Peyer's patch (tissue), 4 donors: ENCODE data around the gene PAX2. TPM values are rescaled to one million over a fixed set of nuclear protein-coding genes. Genes with fewer than 3 reads are reported as not detected.
A peak's percentile ranks its signal among the peaks of the same experiment; 100 is the strongest.

ENCODE experiments used
- DNase-seq, 3 donors: peaks; one replicate each; pipeline ENCODE4 v3.0.0-alpha.2; 2017 to 2019
- H3K27ac ChIP-seq, 4 donors: fragments of 200-600 bp; sonication (generic); one replicate each; pipeline ENCODE4 v1.5.1; 2016 to 2019
- H3K27me3 ChIP-seq, 2 donors: fragments of 200-600 bp; sonication (generic); one replicate each; pipeline ENCODE4 v1.5.1; 2019
- H3K36me3 ChIP-seq, 3 donors: fragments of 200-600 bp; sonication (generic); one replicate each; pipeline ENCODE4 v1.5.1; 2016 to 2019
- H3K4me1 ChIP-seq, 4 donors: fragments of 200-600 bp; sonication (generic); one replicate each; pipeline ENCODE4 v1.5.1; 2016 to 2019
- H3K4me3 ChIP-seq, 4 donors: fragments of 200-600 bp; sonication (generic); 1 replicate in 3 of 4; 2 replicates in 1 of 4; pipeline ENCODE4 v1.5.1; 2016 to 2019; ENCODE audit warnings: mild to moderate bottlenecking in 1 of 4
- H3K9me3 ChIP-seq, 4 donors: fragments of 200-600 bp; sonication (generic); one replicate each; pipeline ENCODE4 v1.5.1; 2016 to 2019; ENCODE audit warnings: mild to moderate bottlenecking in 1 of 4
- CTCF ChIP-seq, 6 experiments: fragments of 450-650 bp in 4 of 6; fragments of 200-600 bp in 2 of 6; sonication (generic) in 1 of 6; IDR thresholded peaks; one replicate each; pipeline ENCODE4 v1.5.1; 2017 to 2019; ENCODE audit warnings: antibody characterized with exemption in 6 of 6, mild to moderate bottlenecking in 3 of 6, moderate library complexity in 1 of 6
- POLR2A ChIP-seq, 2 donors: fragments of 450-650 bp; IDR thresholded peaks; one replicate each; pipeline ENCODE4 v1.5.1; 2017; ENCODE audit warnings: antibody characterized with exemption in 2 of 2, mild to moderate bottlenecking in 2 of 2, moderate library complexity in 2 of 2
- total RNA-seq, 4 donors: library from RNA; depleted of rRNA; stranded (reverse); fragments of >200 nt; gene quantifications; one replicate each; pipeline ENCODE4 v1.1.0, GENCODE V29; 2016

The PAX2 gene
- total RNA-seq, 4 donors from 2014 or later, result not detected

- DNase-seq, result peak in 1 of 3 donors; percentile 59
Observed at GRCh38 chr10:100743626-100744135, 1.7 kb upstream of the PAX2 start.

GRCh38 chr10:100744136-100744986, 1.0 kb upstream of the PAX2 start:
- Histone ChIP-seq H3K4me1 (peaks cover 0 to 47% (median 7%) of the 10 kb centered on the region in 4 donors), H3K27me3 (peaks cover 3 to 90% of the 10 kb centered on the region in 2 donors), H3K9me3 (no peaks in the 10 kb centered on the region), H3K27ac (no peak overlapping the region), H3K36me3 (no peaks in the 10 kb centered on the region), H3K4me3 (peak overlapping the region in 1 of 4 donors; percentile 27)
- no peak for DNase-seq
- TF ChIP-seq POLR2A (IDR thresholded peaks at IDR 0.05) (no peak), CTCF (IDR thresholded peaks at IDR 0.05) (no peak)

More at GRCh38 chr10:100743626-100744135, 1.7 kb upstream of the PAX2 start:
- Histone ChIP-seq H3K27me3 (peaks cover 3 to 93% of the 10 kb centered on the region in 2 donors), H3K27ac (no peak overlapping the region), H3K9me3 (no peaks in the 10 kb centered on the region), H3K36me3 (no peaks in the 10 kb centered on the region), H3K4me3 (no peak overlapping the region), H3K4me1 (peaks cover 0 to 49% (median 7%) of the 10 kb centered on the region in 4 donors)
- TF ChIP-seq CTCF (IDR thresholded peaks at IDR 0.05), result peak in 4 of 6 experiments; percentile 44 to 59 (median 57)
- no peak for TF ChIP-seq POLR2A (IDR thresholded peaks at IDR 0.05)

GRCh38 chr10:100745882-100746783, 751 bp downstream of the PAX2 start:
- DNase-seq, result no peak
- TF ChIP-seq POLR2A (IDR thresholded peaks at IDR 0.05) (no peak), CTCF (IDR thresholded peaks at IDR 0.05) (no peak)
- Histone ChIP-seq H3K27me3 (peaks cover 0 to 85% of the 10 kb centered on the region in 2 donors), H3K4me3 (peak overlapping the region in 2 of 4 donors; percentile 27 to 30), H3K4me1 (peaks cover 0 to 42% (median 7%) of the 10 kb centered on the region in 4 donors), H3K36me3 (no peaks in the 10 kb centered on the region), H3K9me3 (no peaks in the 10 kb centered on the region), H3K27ac (no peak overlapping the region)

- H3K4me1 ChIP-seq, result peaks cover 0 to 42% (median 7%) of the 10 kb centered on the region in 4 donors
- DNase-seq, result no peak
- H3K9me3 ChIP-seq, result no peaks in the 10 kb centered on the region
- no peak overlapping the region for H3K27ac ChIP-seq
- peaks cover 0 to 77% of the 10 kb centered on the region in 2 donors for H3K27me3 ChIP-seq
- H3K4me3 ChIP-seq, result no peak overlapping the region
- TF ChIP-seq POLR2A (IDR thresholded peaks at IDR 0.05) (no peak), CTCF (IDR thresholded peaks at IDR 0.05) (no peak)
- H3K36me3 ChIP-seq, result no peaks in the 10 kb centered on the region
Observed at GRCh38 chr10:100746784-100747455, 1.5 kb downstream of the PAX2 start.
